Mesenchymal stem cell (in vitro differentiated cells and primary cell): ENCODE results near the gene OR52N5. TPM values are rescaled to one million over a fixed set of nuclear protein-coding genes. Genes with fewer than 3 reads are reported as not detected.

ENCODE experiments used
- DNase-seq: peaks from one replicate; pipeline ENCODE4 v3.0.0-alpha.2; 2013
- H2AFZ ChIP-seq: one replicate; pipeline ENCODE4 v1.6.1; 2013; ENCODE audit warnings: low read depth, mild to moderate bottlenecking, control low read depth, inconsistent platforms, low read length, moderate library complexity
- H2AK5ac ChIP-seq: 2 replicates; pipeline ENCODE4 v1.6.1; 2013; ENCODE audit warnings: low read length, moderate library complexity, mild to moderate bottlenecking, inconsistent platforms; ENCODE audit not compliant: severe bottlenecking
- H2BK120ac ChIP-seq: one replicate; pipeline ENCODE4 v1.6.1; 2013; ENCODE audit warnings: low read depth, mild to moderate bottlenecking, inconsistent platforms, low read length, moderate library complexity
- H2BK12ac ChIP-seq, 2 experiments: one replicate each; pipeline ENCODE4 v1.6.1; 2013; ENCODE audit warnings: inconsistent platforms in 2 of 2, low read length in 2 of 2, mild to moderate bottlenecking in 2 of 2, moderate library complexity in 2 of 2, control low read depth in 1 of 2
- H2BK15ac ChIP-seq: one replicate; pipeline ENCODE4 v1.6.1; 2013; ENCODE audit warnings: mild to moderate bottlenecking, low read depth, inconsistent platforms; ENCODE audit not compliant: poor library complexity, severe bottlenecking
- H2BK5ac ChIP-seq: 2 replicates; pipeline ENCODE4 v1.6.1; 2013; ENCODE audit warnings: low read depth, mild to moderate bottlenecking, low read length, control low read depth, inconsistent platforms; ENCODE audit not compliant: poor library complexity, severe bottlenecking
- H3K14ac ChIP-seq, 2 experiments: one replicate each; pipeline ENCODE4 v1.6.1; 2013; ENCODE audit warnings: inconsistent platforms in 2 of 2, low read length in 2 of 2, control low read depth in 1 of 2, mild to moderate bottlenecking in 1 of 2, moderate library complexity in 1 of 2
- H3K18ac ChIP-seq, 2 experiments: one replicate each; pipeline ENCODE4 v1.6.1; 2013; ENCODE audit warnings: inconsistent platforms in 2 of 2, low read length in 2 of 2, control low read depth in 1 of 2, low read depth in 1 of 2, mild to moderate bottlenecking in 1 of 2
- H3K23ac ChIP-seq, 2 experiments: one replicate each; pipeline ENCODE4 v1.6.1; 2013; ENCODE audit warnings: inconsistent platforms in 2 of 2, low read length in 2 of 2, mild to moderate bottlenecking in 2 of 2, moderate library complexity in 2 of 2, control low read depth in 1 of 2
- H3K27ac ChIP-seq: 2 replicates; pipeline ENCODE4 v1.5.1; 2013; ENCODE audit warnings: mild to moderate bottlenecking, moderate library complexity, low read length, control low read depth, inconsistent platforms; ENCODE audit not compliant: poor library complexity, severe bottlenecking
- H3K27me3 ChIP-seq, 2 experiments: 2 replicates each; pipeline versions ENCODE4 v1.6.1 to v1.7.0; 2013; ENCODE audit warnings: low read length in 2 of 2, mild to moderate bottlenecking in 2 of 2, moderate library complexity in 2 of 2, control low read depth in 1 of 2, inconsistent platforms in 1 of 2; ENCODE audit not compliant: control insufficient read depth in 1 of 2, insufficient read depth in 1 of 2
- H3K36me3 ChIP-seq, 2 experiments: 2 replicates each; pipeline versions ENCODE4 v1.6.1 to v1.7.0; 2013; ENCODE audit warnings: low read length in 2 of 2, control low read depth in 1 of 2, inconsistent platforms in 1 of 2, low read depth in 1 of 2, mild to moderate bottlenecking in 1 of 2; ENCODE audit not compliant: insufficient read depth in 2 of 2, control insufficient read depth in 1 of 2
- H3K4ac ChIP-seq, 2 experiments: one replicate each; pipeline ENCODE4 v1.6.1; 2013; ENCODE audit warnings: inconsistent platforms in 2 of 2, low read length in 2 of 2, mild to moderate bottlenecking in 2 of 2, moderate library complexity in 2 of 2, control low read depth in 1 of 2, low read depth in 1 of 2
- H3K4me1 ChIP-seq: 2 replicates; pipeline ENCODE4 v1.6.1; 2013; ENCODE audit warnings: low read depth, low read length, control low read depth; ENCODE audit not compliant: control insufficient read depth, insufficient read depth
- H3K4me2 ChIP-seq: 2 replicates; pipeline ENCODE4 v1.6.1; 2013; ENCODE audit warnings: low read length, mild to moderate bottlenecking, inconsistent platforms; ENCODE audit not compliant: poor library complexity, severe bottlenecking
- H3K4me3 ChIP-seq, 2 experiments: 2 replicates each; pipeline versions ENCODE4 v1.5.1 to v1.7.0; 2013; ENCODE audit warnings: low read length in 2 of 2, mild to moderate bottlenecking in 2 of 2, control low read depth in 1 of 2, low read depth in 1 of 2; ENCODE audit not compliant: insufficient read depth in 1 of 2
- H3K79me1 ChIP-seq: replicated peaks from 2 replicates; pipeline ENCODE4 v1.6.1; 2013; ENCODE audit warnings: mild to moderate bottlenecking, control low read depth, low read length, inconsistent platforms; ENCODE audit not compliant: poor library complexity, severe bottlenecking
- H3K9ac ChIP-seq: 2 replicates; pipeline ENCODE4 v1.7.0; 2013; ENCODE audit warnings: mild to moderate bottlenecking, low read length, moderate library complexity
- H3K9me3 ChIP-seq: 2 replicates; pipeline ENCODE4 v1.7.0; 2013; ENCODE audit warnings: mild to moderate bottlenecking, low read length; ENCODE audit not compliant: control insufficient read depth
- H4K8ac ChIP-seq: one replicate; pipeline ENCODE4 v1.6.1; 2013; ENCODE audit warnings: inconsistent platforms, mild to moderate bottlenecking, low read length, moderate library complexity
- H4K91ac ChIP-seq: one replicate; pipeline ENCODE4 v1.6.1; 2013; ENCODE audit warnings: mild to moderate bottlenecking, low read length, inconsistent platforms
- WGBS: methylation state at CpG from one replicate; pipeline ENCODE4 v1.1.7; 2013; ENCODE audit warnings: mixed read lengths; 5-methylcytosine and 5-hydroxymethylcytosine counted together
- polyA plus RNA-seq, 2 experiments: library from polyadenylated mRNA; stranded (reverse); fragments of 200-250 nt; gene quantifications; one replicate each; pipeline ENCODE4 v1.2.3, GENCODE V29; 2013

The OR52N5 gene
- not detected for polyA plus RNA-seq (2013, experiment 1 of 2)
- not detected for polyA plus RNA-seq (2013, experiment 2 of 2)

- WGBS, result 33% methylated on average over 3 of the region's 4 CpGs
- Histone ChIP-seq H3K4ac (no peak within 1 kb of the TSS), H4K91ac (no peak within 1 kb of the TSS)
These were observed at the start of gene OR52N5 for GRCh38 chr11:5783255-5783654. Gene OR52N5, minus strand, starts transcription at chr11:5783355. Its CDS starts 4,721 bp downstream, at chr11:5778634.

GRCh38 chr11:5831196-5831829, 48.2 kb upstream of the OR52N5 start:
- Histone ChIP-seq H3K4ac (no peak overlapping the region), H3K4me1 (no peaks in the 10 kb centered on the region), H3K14ac (no peak overlapping the region), H3K36me3 (no peaks in the 10 kb centered on the region), H3K4me2 (no peak overlapping the region), H2BK12ac (no peak overlapping the region), H4K8ac (no peak overlapping the region), H3K9me3 (no peaks in the 10 kb centered on the region), H3K9ac (no peak overlapping the region), H2AFZ (no peak overlapping the region), H2BK15ac (no peak overlapping the region), H2BK120ac (no peak overlapping the region), H2BK5ac (no peak overlapping the region), H4K91ac (no peak overlapping the region), H3K27ac (no peak overlapping the region), H3K79me1 (no peaks in the 10 kb centered on the region), H3K4me3 (no peak overlapping the region), H2AK5ac (no peak overlapping the region), H3K18ac (no peak overlapping the region), H3K27me3 (no peaks in the 10 kb centered on the region), H3K23ac (no peak overlapping the region)
- 48% methylated on average over 5 of the region's 6 CpGs for WGBS
- DNase-seq, result no peak

More at GRCh38 chr11:5783255-5783654, at the start of gene OR52N5:
- Histone ChIP-seq H3K27me3 (no peaks in the 10 kb centered on the region), H4K8ac (no peak within 1 kb of the TSS), H3K4me3 (no peak within 1 kb of the TSS), H3K23ac (no peak within 1 kb of the TSS), H3K9ac (no peak within 1 kb of the TSS), H3K36me3 (no peaks in the 10 kb centered on the region), H2BK15ac (no peak within 1 kb of the TSS), H3K14ac (no peak within 1 kb of the TSS), H2BK5ac (no peak within 1 kb of the TSS), H2AK5ac (no peak within 1 kb of the TSS), H2BK12ac (no peak within 1 kb of the TSS), H3K9me3 (no peaks in the 10 kb centered on the region), H3K4me1 (no peaks in the 10 kb centered on the region), H2AFZ (no peak within 1 kb of the TSS), H3K27ac (no peak within 1 kb of the TSS), H2BK120ac (no peak within 1 kb of the TSS), H3K79me1 (no peaks in the 10 kb centered on the region), H3K4me2 (no peak within 1 kb of the TSS), H3K18ac (no peak within 1 kb of the TSS)
- no peak for DNase-seq

- no peak overlapping the region for H2AFZ ChIP-seq
- H3K9me3 ChIP-seq, result no peaks in the 10 kb centered on the region
- no peak overlapping the region for H3K4me2 ChIP-seq
- H3K4me3 ChIP-seq, result no peak overlapping the region
- H2BK120ac ChIP-seq, result no peak overlapping the region
- H3K18ac ChIP-seq, result no peak overlapping the region
- no peaks in the 10 kb centered on the region for H3K79me1 ChIP-seq
- no peak overlapping the region for H4K91ac ChIP-seq
- H3K4ac ChIP-seq, result no peak overlapping the region
- DNase-seq, result peak; percentile 17
- H3K36me3 ChIP-seq, result no peaks in the 10 kb centered on the region
- H3K9ac ChIP-seq, result no peak overlapping the region
- no peak overlapping the region for H3K23ac ChIP-seq
- no peak overlapping the region for H2AK5ac ChIP-seq
- H2BK12ac ChIP-seq, result no peak overlapping the region
- H3K14ac ChIP-seq, result no peak overlapping the region
- no CpG with 5 or more reads among the region's 1 CpG for WGBS
- no peaks in the 10 kb centered on the region for H3K4me1 ChIP-seq
- H2BK5ac ChIP-seq, result no peak overlapping the region
- no peak overlapping the region for H2BK15ac ChIP-seq
- H3K27me3 ChIP-seq, result no peaks in the 10 kb centered on the region
- no peak overlapping the region for H4K8ac ChIP-seq
- H3K27ac ChIP-seq, result no peak overlapping the region
These were observed 35.2 kb upstream of the OR52N5 start for GRCh38 chr11:5818245-5818886.

GRCh38 chr11:5815534-5815933, 32.4 kb upstream of the OR52N5 start:
- no peak overlapping the region for H2BK12ac ChIP-seq
- H3K18ac ChIP-seq, result no peak overlapping the region
- no peak overlapping the region for H2BK5ac ChIP-seq
- no peak overlapping the region for H3K27ac ChIP-seq
- no peaks in the 10 kb centered on the region for H3K4me1 ChIP-seq
- no peak overlapping the region for H4K8ac ChIP-seq
- no peaks in the 10 kb centered on the region for H3K36me3 ChIP-seq
- no peaks in the 10 kb centered on the region for H3K79me1 ChIP-seq
- no peak overlapping the region for H3K4me2 ChIP-seq
- H3K14ac ChIP-seq, result no peak overlapping the region
- H3K9ac ChIP-seq, result no peak overlapping the region
- no peaks in the 10 kb centered on the region for H3K9me3 ChIP-seq
- no peak overlapping the region for H3K4ac ChIP-seq
- 95% methylated on average over 2 of the region's 4 CpGs for WGBS
- DNase-seq, result no peak
- H2BK15ac ChIP-seq, result no peak overlapping the region
- H3K4me3 ChIP-seq, result no peak overlapping the region
- H2BK120ac ChIP-seq, result no peak overlapping the region
- H3K23ac ChIP-seq, result no peak overlapping the region
- no peak overlapping the region for H2AFZ ChIP-seq
- no peaks in the 10 kb centered on the region for H3K27me3 ChIP-seq
- H2AK5ac ChIP-seq, result no peak overlapping the region
- H4K91ac ChIP-seq, result no peak overlapping the region
